Measurements from ENCODE around the gene FILIP1.

GRCh38 chr6:75300531-75300855 is 193.1 kb downstream of the FILIP1 start:
- TF ChIP-seq ZNF274 (IDR thresholded peaks at IDR 0.05; ENCODE audit: low read depth, low read length) (no peak), SUZ12 (IDR thresholded peaks at IDR 0.05; ENCODE audit: extremely low read depth, insufficient read depth, insufficient read length) (no peak), YY1 (IDR thresholded peaks at IDR 0.05; ENCODE audit: insufficient read depth, insufficient read length) (no peak)
